GM12873 (cell line): ENCODE data around the gene SPRR1B.
A peak's percentile ranks its signal among the peaks of the same experiment; 100 is the strongest.

ENCODE experiments used
- CTCF ChIP-seq: IDR thresholded peaks from 2 replicates; pipeline ENCODE4 v1.5.1; 2012; ENCODE audit warnings: low read depth, mild to moderate bottlenecking, moderate library complexity, low read length, control low read depth; ENCODE audit not compliant: insufficient read depth; ENCODE audit errors: missing control alignments

SPRR1B gene

DNA sequence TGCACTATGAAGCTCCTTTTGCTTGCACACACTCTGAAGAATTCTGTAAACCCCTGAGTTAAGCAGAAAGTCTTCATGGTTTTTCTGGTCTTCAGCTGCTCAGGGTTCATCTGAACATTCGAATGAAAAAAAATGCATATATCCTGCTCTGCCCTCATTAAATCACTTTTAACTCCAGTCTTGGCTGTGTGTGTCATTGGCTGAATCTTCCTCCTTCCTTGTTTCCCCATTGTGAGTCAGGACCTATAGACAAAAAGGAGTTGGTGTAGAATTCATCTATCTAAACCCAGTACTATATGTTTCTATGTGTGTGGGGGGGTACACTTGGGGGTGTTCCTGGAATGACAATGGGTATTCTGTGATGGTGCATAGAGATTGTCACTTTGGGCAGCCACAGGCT lies 6.6 kb upstream of the SPRR1B start:
- no peak for TF ChIP-seq CTCF

- TF ChIP-seq CTCF = no peak
These were observed 5.2 kb upstream of the SPRR1B start for GRCh38 chr1:153025797-153026196.

DNA sequence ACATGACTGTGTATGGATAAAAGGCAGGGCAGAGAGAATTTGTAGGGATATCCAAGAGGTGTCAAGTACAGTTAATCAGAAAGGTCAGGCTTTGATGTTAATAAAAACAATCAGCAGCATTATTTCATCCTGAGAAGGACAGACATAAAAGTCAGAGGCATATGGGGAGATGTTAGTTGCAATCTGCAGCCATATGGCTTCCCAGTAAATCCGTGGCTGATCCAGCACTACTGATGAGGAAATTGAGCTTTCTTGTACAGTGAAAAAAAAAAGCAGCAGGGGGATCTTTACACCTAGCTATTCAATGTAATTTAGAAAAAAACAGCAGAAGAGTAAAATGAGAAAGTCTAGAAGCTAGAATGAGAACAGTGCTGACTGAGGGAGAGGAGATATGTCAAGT lies 2.2 kb upstream of the SPRR1B start:
- TF ChIP-seq CTCF = no peak

DNA sequence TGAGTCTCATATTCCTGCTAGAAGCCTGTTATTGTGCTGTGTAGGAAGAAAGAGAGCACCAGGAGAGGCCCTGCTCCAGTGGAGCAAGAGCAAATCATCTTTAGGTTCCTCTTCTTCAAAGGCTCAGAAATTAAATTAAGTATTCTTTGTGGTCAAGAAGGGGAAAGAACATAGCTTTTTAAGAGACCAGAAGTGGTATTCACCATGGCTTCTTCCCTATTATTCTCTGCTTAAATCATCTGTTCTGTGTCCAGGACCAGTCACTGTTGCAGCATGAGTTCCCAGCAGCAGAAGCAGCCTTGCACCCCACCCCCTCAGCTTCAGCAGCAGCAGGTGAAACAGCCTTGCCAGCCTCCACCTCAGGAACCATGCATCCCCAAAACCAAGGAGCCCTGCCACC lies 1.1 kb downstream of the SPRR1B start:
- no peak for TF ChIP-seq CTCF

DNA sequence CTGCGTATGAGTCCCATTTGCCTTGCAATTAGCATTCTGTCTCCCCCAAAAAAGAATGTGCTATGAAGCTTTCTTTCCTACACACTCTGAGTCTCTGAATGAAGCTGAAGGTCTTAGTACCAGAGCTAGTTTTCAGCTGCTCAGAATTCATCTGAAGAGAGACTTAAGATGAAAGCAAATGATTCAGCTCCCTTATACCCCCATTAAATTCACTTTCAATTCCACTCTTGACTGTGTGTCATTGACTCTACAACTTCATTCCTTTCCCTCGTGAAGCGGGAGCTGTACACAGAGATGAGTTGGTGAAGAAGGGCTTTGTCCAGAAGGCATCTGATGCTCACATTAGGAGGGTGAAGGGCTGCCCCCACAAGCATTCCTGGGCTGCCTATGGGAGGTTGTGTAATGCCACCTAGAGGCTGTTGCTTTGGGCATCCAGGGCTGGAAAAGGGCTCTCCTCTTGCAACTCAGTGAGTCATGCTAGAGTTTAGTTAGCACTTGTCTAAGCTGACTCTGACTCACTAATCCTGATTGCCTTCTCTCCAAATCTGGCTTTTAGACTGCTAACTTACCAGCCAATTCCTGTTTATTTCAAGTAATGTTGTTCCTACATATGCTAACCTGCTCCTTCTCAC lies 1.8 kb downstream of the SPRR1B start:
- peak; percentile 45 for TF ChIP-seq CTCF

DNA sequence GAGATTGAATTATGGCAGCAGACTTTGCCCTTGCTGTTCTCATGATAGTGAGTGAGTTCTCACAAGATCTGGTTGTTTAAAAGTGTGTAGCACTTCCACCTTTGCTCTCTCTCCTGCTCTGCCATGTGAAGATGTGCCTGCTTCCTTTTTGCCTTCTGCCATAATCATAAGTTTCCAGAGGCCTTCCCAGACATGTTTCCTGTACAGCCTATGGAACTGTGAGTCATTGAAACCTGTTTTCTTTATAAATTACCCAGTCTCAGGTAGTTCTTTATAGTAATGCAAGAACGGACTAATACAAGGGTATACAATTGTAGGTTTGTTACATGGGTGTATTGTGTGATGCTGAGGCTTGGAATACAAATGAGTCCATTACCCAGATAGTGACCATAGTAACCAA lies 4.2 kb downstream of the SPRR1B start:
- TF ChIP-seq CTCF = no peak

DNA sequence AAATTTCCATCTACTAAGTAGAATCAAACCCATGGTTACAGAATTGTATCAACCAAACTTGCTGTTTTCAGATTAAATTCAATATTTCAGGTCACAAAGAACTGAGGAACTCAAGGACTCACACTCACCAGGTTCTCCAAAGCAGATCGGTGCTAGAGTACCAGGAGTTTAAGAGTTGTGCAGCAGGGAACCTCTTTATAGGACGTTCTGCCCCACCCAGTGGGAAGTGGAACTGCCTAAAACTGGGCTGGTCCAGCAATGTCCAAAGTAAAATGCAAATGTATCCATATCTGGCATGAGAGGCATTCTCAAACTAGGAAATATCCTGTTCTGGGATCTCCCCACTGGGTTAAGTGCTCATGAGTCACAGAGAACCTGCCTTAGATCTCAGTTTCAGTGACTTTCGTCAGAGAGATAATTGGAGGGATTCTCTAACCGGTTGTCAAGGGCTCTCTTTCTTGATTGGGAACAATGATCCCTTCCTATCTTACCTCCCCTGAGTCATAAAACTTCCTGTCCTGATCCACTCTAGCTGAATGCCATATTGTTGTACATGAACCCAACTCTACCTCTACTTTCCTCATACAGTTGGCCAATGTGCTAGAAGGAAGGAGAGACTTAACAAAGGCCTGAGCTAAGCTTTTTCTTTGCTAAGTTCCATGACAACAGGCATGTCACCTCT lies 10.1 kb downstream of the SPRR1B start, which contains the start of gene SPRR2D:
Gene SPRR2D, minus strand, starts transcription at position 171 of the 682 bp plus-strand sequence. CDS start 774 bp downstream, outside the sequence.
- TF ChIP-seq CTCF = no peak
